ENCODE measurements around the gene LRRC28. TPM values are rescaled to one million over a fixed set of nuclear protein-coding genes. Genes with fewer than 3 reads are reported as not detected.

Gene LRRC28
- total and polyA plus RNA-seq, 2 of the 4 experiments (the other 2 are of a cell fraction): 12.7 to 21.1 TPM

- no peak overlapping the region for H2BK5ac ChIP-seq (ENCODE audit: low read depth, low read length, poor library complexity, severe bottlenecking)
- WGBS, 2 experiments (ENCODE audit: extremely low coverage in 2 of 2, insufficient read length in 1 of 2): no CpG with 5 or more reads among the region's 8 CpGs
- no peak overlapping the region for H4K8ac ChIP-seq (ENCODE audit: low read depth in 2 of 2, low read length in 2 of 2)
- H2BK15ac ChIP-seq (ENCODE audit: low read depth, low read length): no peak overlapping the region
- no peak overlapping the region for H3K4me2 ChIP-seq (ENCODE audit: low read depth, low read length)
- no peak for TF ChIP-seq MXI1 (IDR thresholded peaks at IDR 0.05; ENCODE audit: borderline replicate concordance, low read depth, low read length)
- TF ChIP-seq ELK1 (IDR thresholded peaks at IDR 0.05; ENCODE audit: borderline replicate concordance, low read depth, low read length): no peak
- TF ChIP-seq USF2 (IDR thresholded peaks at IDR 0.05; ENCODE audit: low read depth, low read length): no peak
- no peak for TF ChIP-seq RAD21 (IDR thresholded peaks at IDR 0.05; ENCODE audit: low read length)
- TF ChIP-seq CHD1 (IDR thresholded peaks at IDR 0.05; ENCODE audit: low read depth, low read length): no peak
- no peak for TF ChIP-seq MAZ (IDR thresholded peaks at IDR 0.05; ENCODE audit: borderline replicate concordance, low read depth, low read length)
- no peak for TF ChIP-seq MAFK (IDR thresholded peaks at IDR 0.05; ENCODE audit: low read depth, low read length)
- TF ChIP-seq BHLHE40 (IDR thresholded peaks at IDR 0.05; ENCODE audit: low read depth, low read length): no peak
- no peak for TF ChIP-seq CTCF (conservative IDR thresholded peaks at IDR 0.05; ENCODE audit: low read depth, low read length)
- TF ChIP-seq CEBPB (IDR thresholded peaks at IDR 0.05; ENCODE audit: low read depth, low read length): no peak
- TF ChIP-seq RCOR1 (IDR thresholded peaks at IDR 0.05; ENCODE audit: insufficient replicate concordance, low read length): no peak
- TF ChIP-seq RFX5 (IDR thresholded peaks at IDR 0.05; ENCODE audit: low read depth, low read length): no peak
- TF ChIP-seq FOS (IDR thresholded peaks at IDR 0.05; ENCODE audit: low read depth, low read length): no peak
- TF ChIP-seq POLR2A (IDR thresholded peaks at IDR 0.05; ENCODE audit: low read depth, low read length): no peak
- H3K23ac ChIP-seq (ENCODE audit: low read depth, low read length): no peak overlapping the region
- no peak overlapping the region for H3K27ac ChIP-seq (ENCODE audit: insufficient read depth, low read length)
- CTCF ChIA-PET: interaction anchor here (5.0 kb wide), 1 partner anchor 293 kb away, joined by 35 read pairs; no protein-coding TSS in a partner anchor
- no peak overlapping the region for H2AFZ ChIP-seq (replicated peaks; ENCODE audit: low read length, poor library complexity)
- H3K27me3 ChIP-seq (ENCODE audit: control insufficient read depth, insufficient read depth, low read length): no peaks in the 10 kb centered on the region
- DNase-seq (no peak), ATAC-seq (ENCODE audit: low read depth) (no peak)
- no peak overlapping the region for H3K4me3 ChIP-seq (ENCODE audit: insufficient read depth, low read depth, low read length)
- H4K91ac ChIP-seq (ENCODE audit: insufficient read depth, low read depth, low read length): no peak overlapping the region
- no peak overlapping the region for H4K5ac ChIP-seq (ENCODE audit: low read depth, low read length)
- H3K18ac ChIP-seq (ENCODE audit: low read depth, low read length): no peak overlapping the region
- H3K14ac ChIP-seq (replicated peaks; ENCODE audit: low read depth, low read length): no peak overlapping the region
- no peaks in the 10 kb centered on the region for H3K36me3 ChIP-seq (ENCODE audit: control insufficient read depth, insufficient read depth, low read length)
- no TSS peak for BruUV-seq (replicated peaks)
- dilution Hi-C loops (cut with HindIII; ENCODE audit: low sequenced_read_pairs, unreplicated experiment): no loop called here
- in situ Hi-C loops (cut with MboI; ENCODE audit: low sequenced_read_pairs): no loop called here
- POLR2A ChIA-PET (ENCODE audit: unreplicated experiment): no interaction called here
- H3K9ac ChIP-seq (ENCODE audit: low read depth, low read length): no peak overlapping the region
- H3K4ac ChIP-seq (ENCODE audit: low read depth, low read length): no peak overlapping the region
- H3K79me1 ChIP-seq (ENCODE audit: low read depth in 1 of 2, low read length in 2 of 2): no peaks in the 10 kb centered on the region
- no peaks in the 10 kb centered on the region for H4K20me1 ChIP-seq (ENCODE audit: insufficient read depth, low read length)
- H2BK20ac ChIP-seq (ENCODE audit: low read depth, low read length): no peak overlapping the region
- H2AK5ac ChIP-seq (ENCODE audit: low read depth, low read length): peak overlapping the region; percentile 30; the same call in 1 of the 2 replicates
- H2BK120ac ChIP-seq (ENCODE audit: low read depth, low read length): no peak overlapping the region
- H2AK9ac ChIP-seq (replicated peaks; ENCODE audit: low read depth, low read length, poor library complexity): no peak overlapping the region
- H3K4me1 ChIP-seq (ENCODE audit: control insufficient read depth, insufficient read depth, low read length): peaks cover 10% of the 10 kb centered on the region
- 0 out of 2 replicates have a peak, but pooled peaks cover 6% of the 10 kb centered on the region for H3K9me1 ChIP-seq (ENCODE audit: insufficient read depth, low read length)
- H3K56ac ChIP-seq (ENCODE audit: extremely low read depth, insufficient read depth, low read length): no peak overlapping the region
- no peaks in the 10 kb centered on the region for H3K9me3 ChIP-seq (ENCODE audit: control insufficient read depth, insufficient read depth, low read length)
- intact Hi-C loops (cut with micrococcal nuclease): no loop called here
Measured at GRCh38 chr15:99411234-99411633, 160.0 kb downstream of the LRRC28 start.
